GM12875 (cell line): ENCODE data around the gene PDLIM5.

Experiments used
- H3K4me3 ChIP-seq: one replicate; pipeline ENCODE4 v1.5.1; 2011; ENCODE audit warnings: low read depth, low read length, control low read depth
- TF ChIP-seq, protein P1 (sequence below): IDR thresholded peaks from 2 replicates; pipeline ENCODE4 v1.5.1; 2011; ENCODE audit warnings: low read depth, mild to moderate bottlenecking, control low read depth, inconsistent platforms, low read length, moderate library complexity, borderline replicate concordance; ENCODE audit not compliant: insufficient read depth

PDLIM5 gene

GRCh38 chr4:94678896-94679295 is 227.2 kb downstream of the PDLIM5 start:
- TF ChIP-seq, protein P1, sequence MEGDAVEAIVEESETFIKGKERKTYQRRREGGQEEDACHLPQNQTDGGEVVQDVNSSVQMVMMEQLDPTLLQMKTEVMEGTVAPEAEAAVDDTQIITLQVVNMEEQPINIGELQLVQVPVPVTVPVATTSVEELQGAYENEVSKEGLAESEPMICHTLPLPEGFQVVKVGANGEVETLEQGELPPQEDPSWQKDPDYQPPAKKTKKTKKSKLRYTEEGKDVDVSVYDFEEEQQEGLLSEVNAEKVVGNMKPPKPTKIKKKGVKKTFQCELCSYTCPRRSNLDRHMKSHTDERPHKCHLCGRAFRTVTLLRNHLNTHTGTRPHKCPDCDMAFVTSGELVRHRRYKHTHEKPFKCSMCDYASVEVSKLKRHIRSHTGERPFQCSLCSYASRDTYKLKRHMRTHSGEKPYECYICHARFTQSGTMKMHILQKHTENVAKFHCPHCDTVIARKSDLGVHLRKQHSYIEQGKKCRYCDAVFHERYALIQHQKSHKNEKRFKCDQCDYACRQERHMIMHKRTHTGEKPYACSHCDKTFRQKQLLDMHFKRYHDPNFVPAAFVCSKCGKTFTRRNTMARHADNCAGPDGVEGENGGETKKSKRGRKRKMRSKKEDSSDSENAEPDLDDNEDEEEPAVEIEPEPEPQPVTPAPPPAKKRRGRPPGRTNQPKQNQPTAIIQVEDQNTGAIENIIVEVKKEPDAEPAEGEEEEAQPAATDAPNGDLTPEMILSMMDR = no peak

GRCh38 chr4:94680176-94680862 is 228.6 kb downstream of the PDLIM5 start:
- no peak overlapping the region for H3K4me3 ChIP-seq
- TF ChIP-seq, protein P1 = no peak

More at GRCh38 chr4:94678896-94679295, 227.2 kb downstream of the PDLIM5 start:
- H3K4me3 ChIP-seq = no peak overlapping the region

GRCh38 chr4:94686086-94686485 is 234.3 kb downstream of the PDLIM5 start:
- H3K4me3 ChIP-seq = no peak overlapping the region
- TF ChIP-seq, protein P1 = no peak

- H3K4me3 ChIP-seq = no peak overlapping the region
- TF ChIP-seq, protein P1 = no peak
Measured at GRCh38 chr4:94689155-94689860, 237.6 kb downstream of the PDLIM5 start.

DNA sequence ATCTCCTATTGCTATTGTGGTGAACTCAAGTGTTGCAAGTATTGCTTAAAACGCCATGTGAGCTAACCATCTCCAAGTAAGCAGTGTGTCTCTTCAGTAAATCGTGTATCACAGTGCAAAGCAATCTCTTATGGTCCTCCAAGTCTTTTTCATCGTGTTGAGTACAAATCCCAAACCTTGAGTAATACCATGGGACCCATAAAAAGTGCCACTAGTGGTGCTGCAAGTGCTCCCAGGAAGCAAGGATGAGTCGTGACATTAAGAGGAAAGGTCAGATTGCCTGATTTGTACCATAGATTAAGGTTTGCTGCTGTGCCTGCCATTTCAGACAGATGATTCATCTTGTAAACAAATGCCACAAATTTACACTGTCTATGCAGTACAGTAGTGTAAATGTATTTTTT is 239.1 kb downstream of the PDLIM5 start:
- no peak overlapping the region for H3K4me3 ChIP-seq
- TF ChIP-seq, protein P1 = no peak

DNA sequence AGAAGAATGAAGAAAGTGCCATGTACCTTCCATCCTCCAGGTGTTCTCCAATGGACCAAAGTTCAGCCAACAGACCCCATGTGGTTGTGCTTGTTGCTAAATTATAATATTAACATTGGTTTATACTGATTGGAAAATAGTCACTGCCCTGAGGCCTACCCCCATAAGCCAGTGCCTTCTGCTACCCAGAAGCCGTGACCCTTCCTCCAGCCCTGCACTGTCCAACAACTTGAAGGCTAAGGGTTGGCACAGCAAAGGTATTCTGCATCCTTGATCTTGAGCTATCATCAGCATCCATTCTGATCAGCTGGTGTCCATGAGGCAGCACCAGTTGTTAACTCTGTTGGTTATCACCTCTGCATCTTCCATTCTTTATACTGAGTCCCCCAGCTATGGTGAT is 239.8 kb downstream of the PDLIM5 start:
- no peak overlapping the region for H3K4me3 ChIP-seq

More for the DNA sequence above, 239.8 kb downstream of the PDLIM5 start:
- TF ChIP-seq, protein P1 = no peak
